Lower leg skin (tissue), 4 donors: ENCODE data around the gene CHST14. TPM values are rescaled to one million over a fixed set of nuclear protein-coding genes. Genes with fewer than 3 reads are reported as not detected.

Source experiments
- DNase-seq, 2 donors: peaks; one replicate each; pipeline ENCODE4 v3.0.0-alpha.2; 2019; ENCODE audit warnings: low spot score in 2 of 2
- H3K4me3 ChIP-seq: fragments of 200-600 bp; sonication (generic); 2 replicates; pipeline ENCODE4 v1.5.1; 2017; ENCODE audit warnings: mild to moderate bottlenecking, low read depth; ENCODE audit not compliant: poor library complexity, severe bottlenecking
- POLR2A ChIP-seq, 2 donors: fragments of 450-650 bp; IDR thresholded peaks; one replicate each; pipeline ENCODE4 v1.6.1; 2016 to 2017; ENCODE audit warnings: antibody characterized with exemption in 2 of 2, mild to moderate bottlenecking in 1 of 2, moderate library complexity in 1 of 2
- WGBS, 2 donors: methylation state at CpG; one replicate each; pipeline ENCODE4 v1.1.5; 2018; 5-methylcytosine and 5-hydroxymethylcytosine counted together
- intact Hi-C: fragments of 100-400 bp; cut with DNase I; formaldehyde crosslinking; loops from one replicate; pipeline ENCODE4 v1.15.0; 2023; ENCODE audit warnings: low total_unique reads
- total RNA-seq, 4 donors: library from RNA; depleted of rRNA; stranded (reverse); fragments of >200 nt; gene quantifications; one replicate each; pipeline ENCODE4 v1.1.0, GENCODE V29; 2016
- TF ChIP-seq, protein P1 (sequence below), 3 donors: fragments of 450-650 bp; IDR thresholded peaks; one replicate each; pipeline ENCODE4 v1.5.1; 2016; ENCODE audit warnings: antibody characterized with exemption in 3 of 3, mild to moderate bottlenecking in 3 of 3, moderate library complexity in 2 of 3

CHST14 gene
- total RNA-seq, 4 donors from 2014 or later: 5.6 to 10.0 (median 8.8) TPM

GRCh38 chr15:40468898-40469331 is 1.9 kb upstream of the CHST14 start:
- TF ChIP-seq, protein P1, sequence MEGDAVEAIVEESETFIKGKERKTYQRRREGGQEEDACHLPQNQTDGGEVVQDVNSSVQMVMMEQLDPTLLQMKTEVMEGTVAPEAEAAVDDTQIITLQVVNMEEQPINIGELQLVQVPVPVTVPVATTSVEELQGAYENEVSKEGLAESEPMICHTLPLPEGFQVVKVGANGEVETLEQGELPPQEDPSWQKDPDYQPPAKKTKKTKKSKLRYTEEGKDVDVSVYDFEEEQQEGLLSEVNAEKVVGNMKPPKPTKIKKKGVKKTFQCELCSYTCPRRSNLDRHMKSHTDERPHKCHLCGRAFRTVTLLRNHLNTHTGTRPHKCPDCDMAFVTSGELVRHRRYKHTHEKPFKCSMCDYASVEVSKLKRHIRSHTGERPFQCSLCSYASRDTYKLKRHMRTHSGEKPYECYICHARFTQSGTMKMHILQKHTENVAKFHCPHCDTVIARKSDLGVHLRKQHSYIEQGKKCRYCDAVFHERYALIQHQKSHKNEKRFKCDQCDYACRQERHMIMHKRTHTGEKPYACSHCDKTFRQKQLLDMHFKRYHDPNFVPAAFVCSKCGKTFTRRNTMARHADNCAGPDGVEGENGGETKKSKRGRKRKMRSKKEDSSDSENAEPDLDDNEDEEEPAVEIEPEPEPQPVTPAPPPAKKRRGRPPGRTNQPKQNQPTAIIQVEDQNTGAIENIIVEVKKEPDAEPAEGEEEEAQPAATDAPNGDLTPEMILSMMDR (IDR thresholded peaks at IDR 0.05): no peak
- no peak for TF ChIP-seq POLR2A (IDR thresholded peaks at IDR 0.05)
- no peak for DNase-seq
- H3K4me3 ChIP-seq: no peak overlapping the region
- intact Hi-C loops: no loop called here
- 88% methylated on average over 4 of the region's 4 CpGs for WGBS, 2 donors

GRCh38 chr15:40469776-40470390 is 901 bp upstream of the CHST14 start:
- WGBS, 2 donors: 80 to 81% methylated on average over 7 of the region's 7 CpGs
- no peak for DNase-seq
- no peak overlapping the region for H3K4me3 ChIP-seq
- TF ChIP-seq POLR2A (IDR thresholded peaks at IDR 0.05): no peak
- TF ChIP-seq, protein P1 (IDR thresholded peaks at IDR 0.05): no peak
- intact Hi-C loops: no loop called here

DNA sequence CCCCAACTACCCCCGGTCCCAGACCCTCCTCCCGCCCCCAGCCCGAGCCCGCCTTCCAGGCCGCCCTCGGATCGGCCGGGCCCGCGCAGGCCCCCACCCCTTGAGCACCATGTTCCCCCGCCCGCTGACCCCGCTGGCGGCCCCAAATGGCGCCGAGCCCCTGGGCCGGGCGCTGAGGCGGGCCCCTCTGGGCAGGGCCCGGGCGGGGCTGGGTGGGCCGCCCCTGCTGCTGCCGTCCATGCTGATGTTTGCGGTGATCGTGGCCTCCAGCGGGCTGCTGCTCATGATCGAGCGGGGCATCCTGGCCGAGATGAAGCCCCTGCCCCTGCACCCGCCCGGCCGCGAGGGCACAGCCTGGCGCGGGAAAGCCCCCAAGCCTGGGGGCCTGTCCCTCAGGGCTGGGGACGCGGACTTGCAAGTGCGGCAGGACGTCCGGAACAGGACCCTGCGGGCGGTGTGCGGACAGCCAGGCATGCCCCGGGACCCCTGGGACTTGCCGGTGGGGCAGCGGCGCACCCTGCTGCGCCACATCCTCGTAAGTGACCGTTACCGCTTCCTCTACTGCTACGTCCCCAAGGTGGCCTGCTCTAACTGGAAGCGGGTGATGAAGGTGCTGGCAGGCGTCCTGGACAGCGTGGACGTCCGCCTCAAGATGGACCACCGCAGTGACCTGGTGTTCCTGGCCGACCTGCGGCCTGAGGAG is 472 bp downstream of the CHST14 start:
- DNase-seq: no peak
- TF ChIP-seq, protein P1 (IDR thresholded peaks at IDR 0.05): no peak
- TF ChIP-seq POLR2A (IDR thresholded peaks at IDR 0.05): no peak
- H3K4me3 ChIP-seq: peak overlapping the region; percentile 46
- intact Hi-C loops: no loop called here
- 0% methylated on average over 3 to 27 of the region's 60 CpGs for WGBS, 2 donors

DNA sequence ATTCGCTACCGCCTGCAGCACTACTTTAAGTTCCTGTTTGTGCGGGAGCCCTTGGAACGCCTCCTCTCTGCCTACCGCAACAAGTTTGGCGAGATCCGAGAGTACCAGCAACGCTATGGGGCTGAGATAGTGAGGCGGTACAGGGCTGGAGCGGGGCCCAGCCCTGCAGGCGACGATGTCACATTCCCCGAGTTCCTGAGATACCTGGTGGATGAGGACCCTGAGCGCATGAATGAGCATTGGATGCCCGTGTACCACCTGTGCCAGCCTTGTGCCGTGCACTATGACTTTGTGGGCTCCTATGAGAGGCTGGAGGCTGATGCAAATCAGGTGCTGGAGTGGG is 995 bp downstream of the CHST14 start:
- DNase-seq: no peak
- 6 to 8% methylated on average over 12 to 16 of the region's 16 CpGs for WGBS, 2 donors
- TF ChIP-seq, protein P1 (IDR thresholded peaks at IDR 0.05): no peak
- TF ChIP-seq POLR2A (IDR thresholded peaks at IDR 0.05): no peak
- peak overlapping the region; percentile 46 for H3K4me3 ChIP-seq
- intact Hi-C loops: no loop called here

- WGBS, 2 donors: 37 to 77% methylated on average over 8 to 9 of the region's 9 CpGs
- TF ChIP-seq, protein P1 (IDR thresholded peaks at IDR 0.05): no peak
- no peak for TF ChIP-seq POLR2A (IDR thresholded peaks at IDR 0.05)
- intact Hi-C loops: no loop called here
- H3K4me3 ChIP-seq: no peak overlapping the region
- no peak for DNase-seq
Measured at GRCh38 chr15:40472171-40472727, 1.5 kb downstream of the CHST14 start.
